Measurements from ENCODE around the gene IFNA21.
"Not testable (repeated sequence)": the region's sequence is repeated elsewhere in the genome, so short reads cannot be mapped to it uniquely, and the experiment has no call there.

- TF ChIP-seq CTCF, EZH2 (IDR thresholded peaks at IDR 0.05): not testable (repeated sequence)
Measured at GRCh38 chr9:21207043-21207442, 40.6 kb upstream of the IFNA21 start, which contains the start of gene IFNA10.

Data from neural progenitor cell (in vitro differentiated cells).